Activated CD4-positive, alpha-beta T cell treated with anti-CD3 and anti-CD28 coated beads, Interleukin-10, Interleukin-2, amounts not matched to agents 100 ng/mL and 50 ng/mL, durations not matched to agents 16 hours and 8 hours (primary cell): ENCODE results near the gene IL17F.
"Not testable (repeated sequence)": the region's sequence is repeated elsewhere in the genome, so short reads cannot be mapped to it uniquely, and the experiment has no call there.

ENCODE experiments used
- DNase-seq: peaks from one replicate; pipeline ENCODE4 v3.0.0-alpha.2; 2020

IL17F gene

DNA sequence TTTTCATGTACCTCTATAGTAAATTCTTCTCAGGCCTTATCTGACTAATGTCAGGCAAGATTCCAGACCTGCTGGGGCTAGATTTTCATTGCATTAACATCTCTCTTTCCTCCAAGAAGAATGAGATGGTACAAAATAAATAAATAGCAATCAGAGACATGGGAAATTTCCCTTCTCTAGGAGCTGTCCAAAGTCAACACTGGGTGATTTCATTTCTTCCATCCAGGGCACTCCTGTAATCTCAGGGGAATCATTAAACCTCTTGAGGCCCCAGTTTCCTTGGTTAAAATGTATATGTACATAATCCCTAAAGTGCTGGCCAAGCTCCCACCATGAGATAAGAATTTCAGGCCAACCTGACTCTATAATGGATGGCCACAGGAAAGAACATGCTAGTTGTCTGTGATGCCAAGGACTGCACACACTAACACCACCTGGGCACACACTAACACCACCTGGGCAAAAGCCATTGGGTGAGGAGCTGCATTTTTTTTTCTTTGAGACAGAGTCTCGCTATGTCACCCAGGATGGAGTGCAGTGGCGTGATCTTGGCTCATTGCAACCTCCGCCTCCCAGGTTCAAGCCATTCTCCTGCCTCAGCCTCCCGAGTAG, 912 bp downstream of the IL17F start:
- DNase-seq = no peak

DNA sequence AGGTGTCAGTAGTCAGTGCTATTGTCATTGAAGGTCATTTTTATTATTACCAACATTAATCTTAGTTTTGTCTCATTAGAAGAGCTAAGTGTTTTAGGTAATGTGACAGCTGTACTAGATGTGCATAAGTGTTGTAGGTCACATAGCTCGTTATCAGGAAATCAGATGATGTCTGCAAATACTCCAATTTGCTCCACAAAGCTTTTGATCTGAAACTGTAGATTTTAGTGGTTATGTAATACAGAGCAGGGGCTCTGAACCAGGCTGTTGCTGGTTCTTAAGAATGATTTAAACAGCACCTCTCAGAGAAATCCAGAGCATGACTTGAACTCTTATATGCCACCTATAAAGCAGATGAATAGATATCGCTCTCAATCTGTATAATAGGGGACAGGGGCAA, 2.5 kb downstream of the IL17F start:
- no peak for DNase-seq

GRCh38 chr6:52233975-52234823, 10.1 kb downstream of the IL17F start:
- peak; percentile 82 for DNase-seq

GRCh38 chr6:52233005-52233404, 11.3 kb downstream of the IL17F start:
- no peak for DNase-seq

- DNase-seq = peak; percentile 87
Observed at GRCh38 chr6:52231406-52232127, 12.7 kb downstream of the IL17F start.

DNA sequence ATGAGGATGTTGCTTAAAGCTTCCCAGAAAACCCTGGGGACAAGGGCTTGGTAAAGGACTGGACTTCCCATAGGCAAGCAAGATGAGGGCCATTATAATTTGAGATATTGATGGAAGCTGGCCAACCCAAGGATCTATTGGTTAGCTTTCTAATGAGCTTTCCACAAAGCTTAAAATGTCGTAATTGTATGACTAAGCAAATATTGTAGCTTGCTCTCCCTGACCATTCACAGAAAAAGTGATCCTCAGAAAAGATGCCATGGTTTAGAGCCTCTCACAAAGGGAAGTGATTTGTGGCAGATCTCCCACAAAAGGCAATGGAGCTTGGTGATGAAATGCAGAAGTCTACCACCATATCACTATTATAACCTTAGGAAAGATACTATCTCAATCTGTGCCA, 13.6 kb downstream of the IL17F start:
- no peak for DNase-seq

DNA sequence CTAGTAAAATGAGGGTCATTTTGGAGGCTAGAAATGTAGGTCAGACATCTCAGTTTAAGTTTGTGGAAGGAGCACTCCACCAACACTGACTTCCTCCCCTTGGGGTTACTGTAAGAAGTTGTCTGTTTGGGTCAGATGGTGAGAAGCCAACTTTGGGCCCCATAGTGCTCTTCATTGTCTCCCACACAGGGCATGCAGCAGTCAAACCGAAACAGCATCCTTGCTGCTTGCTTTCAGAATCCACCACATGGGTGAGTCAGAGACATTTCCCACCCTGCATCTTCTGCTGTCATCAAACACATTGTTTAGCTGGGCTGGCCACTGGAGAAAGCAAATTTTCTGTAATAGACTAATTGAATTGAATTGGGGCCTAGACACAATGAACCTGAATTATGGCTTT, 16.8 kb downstream of the IL17F start:
- DNase-seq = peak; percentile 97

DNA sequence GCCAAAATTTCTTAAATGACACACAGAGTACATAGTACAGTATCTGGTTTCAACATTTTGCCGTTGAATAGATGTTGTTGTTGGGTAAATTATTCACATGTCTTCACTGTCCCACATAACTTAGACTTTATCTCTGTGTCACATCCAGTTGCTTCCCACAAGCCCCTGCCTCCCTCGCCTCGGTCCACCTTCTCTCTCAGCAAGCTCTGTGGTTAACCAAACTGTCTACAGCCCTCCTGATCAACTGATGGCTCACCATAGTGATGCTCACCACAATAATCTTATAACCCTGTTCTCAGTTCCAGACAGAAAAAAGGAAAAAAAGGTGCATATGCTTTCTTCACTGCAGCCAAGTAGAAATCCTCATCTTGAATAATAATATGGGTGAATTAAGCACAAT, 23.0 kb downstream of the IL17F start:
- DNase-seq = peak; percentile 73

DNA sequence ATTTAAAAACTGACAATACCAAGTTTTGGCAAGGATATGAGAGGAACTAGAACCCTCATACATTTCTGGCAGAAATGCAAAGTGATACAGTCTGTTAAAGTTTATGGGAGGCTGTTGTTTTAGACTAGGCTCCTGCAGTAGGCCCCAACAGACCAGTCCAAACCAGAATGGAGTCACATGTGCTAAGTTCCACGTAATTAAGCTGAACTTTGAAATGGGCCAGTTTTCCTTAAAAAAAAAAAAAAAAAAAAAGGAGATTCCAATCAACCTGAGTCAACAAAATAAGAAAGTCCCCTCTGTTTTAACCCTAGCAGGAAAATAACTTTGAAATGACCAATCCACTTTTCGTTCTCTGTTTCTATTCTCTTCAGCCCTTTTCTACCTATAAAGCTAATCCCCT, 26.5 kb downstream of the IL17F start:
- DNase-seq = no peak

GRCh38 chr6:52216932-52217575, 27.2 kb downstream of the IL17F start:
- no peak for DNase-seq

DNA sequence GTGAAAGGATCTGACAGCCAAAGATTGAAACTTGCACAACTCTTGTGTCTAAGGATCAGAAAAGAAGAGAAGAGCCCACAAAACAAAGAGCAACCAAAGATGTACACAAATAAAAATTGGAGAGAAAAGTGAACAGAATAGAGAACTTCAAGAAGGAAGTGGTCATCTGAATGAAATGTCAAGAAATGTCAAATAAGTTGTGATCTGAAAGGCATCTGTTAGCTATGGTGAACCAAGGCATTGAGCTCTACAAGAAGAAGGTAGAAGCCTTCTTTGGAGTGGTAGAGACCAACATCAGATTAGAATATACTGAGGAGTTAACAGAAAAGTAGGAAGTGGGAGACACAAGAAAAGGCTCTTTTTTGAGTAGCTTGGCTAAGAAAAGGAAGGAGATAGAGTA, 28.5 kb downstream of the IL17F start:
- no peak for DNase-seq

GRCh38 chr6:52213127-52213526, 31.2 kb downstream of the IL17F start:
- DNase-seq = peak; percentile 51

- DNase-seq = peak; percentile 55
Observed at GRCh38 chr6:52210227-52210626, 34.1 kb downstream of the IL17F start.

GRCh38 chr6:52209770-52210169, 34.5 kb downstream of the IL17F start:
- peak; percentile 71 for DNase-seq

- DNase-seq = no peak
Observed at GRCh38 chr6:52208612-52209011, 35.7 kb downstream of the IL17F start.

- no peak for DNase-seq
Observed at GRCh38 chr6:52207066-52207465, 37.2 kb downstream of the IL17F start.

DNA sequence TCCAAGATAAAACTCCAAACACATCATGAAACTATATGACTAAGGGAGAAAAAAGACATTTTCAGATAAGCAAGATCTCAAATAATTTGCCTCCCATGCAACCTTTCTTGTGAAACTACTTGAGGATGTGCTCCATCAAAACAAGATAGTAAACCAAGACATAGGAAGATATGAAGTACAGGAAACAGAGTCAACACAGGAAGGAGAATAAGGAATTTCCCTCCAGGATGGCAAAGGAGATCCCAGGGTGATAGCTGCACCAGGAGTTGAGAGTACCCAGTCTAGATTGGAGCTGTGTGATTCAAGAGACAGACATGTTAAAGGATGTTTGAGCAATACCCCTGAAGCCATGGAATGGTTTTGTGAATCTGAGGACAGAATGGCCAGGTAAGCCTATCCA, 42.8 kb downstream of the IL17F start:
- DNase-seq = no peak

DNA sequence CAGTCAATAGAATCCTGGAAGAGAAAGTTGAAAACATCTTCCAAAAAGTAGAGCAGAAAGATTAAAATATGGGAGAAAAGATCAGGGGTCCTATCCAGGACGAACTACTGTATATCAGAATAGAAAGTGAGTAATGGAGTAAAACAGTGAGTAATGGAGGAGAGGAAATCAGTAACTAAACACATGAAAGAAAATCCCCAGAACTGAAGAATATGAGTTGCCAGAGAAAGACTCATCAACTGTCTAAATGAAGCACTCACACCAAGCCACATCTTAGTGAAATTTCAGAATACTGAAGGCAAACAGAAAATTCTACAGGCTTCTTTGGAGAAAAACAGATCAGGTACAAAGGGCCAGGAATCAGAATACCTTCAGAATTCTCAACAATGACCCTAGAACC, 43.3 kb downstream of the IL17F start:
- peak; percentile 41 for DNase-seq

DNA sequence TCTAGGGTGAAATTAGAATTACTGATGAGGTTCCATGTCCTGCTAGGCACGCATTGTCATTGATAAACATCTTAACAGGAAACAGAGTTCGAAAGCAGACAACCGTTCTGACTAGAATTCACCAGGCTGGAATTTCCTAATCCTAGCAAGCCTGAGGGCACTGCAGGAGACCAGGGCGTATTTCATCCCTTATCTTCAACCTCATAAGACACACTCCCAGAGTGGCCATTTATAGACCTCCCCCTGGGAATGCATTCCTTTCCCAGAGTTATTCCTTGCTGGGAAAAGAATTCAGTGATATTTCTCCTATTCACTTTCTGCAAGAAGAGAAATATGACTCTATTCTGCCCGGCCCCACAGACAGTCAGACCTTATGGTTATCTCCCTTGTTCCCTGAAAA, 44.2 kb downstream of the IL17F start:
- not testable (repeated sequence) for DNase-seq

GRCh38 chr6:52195886-52196285, 48.4 kb downstream of the IL17F start:
- no peak for DNase-seq

DNA sequence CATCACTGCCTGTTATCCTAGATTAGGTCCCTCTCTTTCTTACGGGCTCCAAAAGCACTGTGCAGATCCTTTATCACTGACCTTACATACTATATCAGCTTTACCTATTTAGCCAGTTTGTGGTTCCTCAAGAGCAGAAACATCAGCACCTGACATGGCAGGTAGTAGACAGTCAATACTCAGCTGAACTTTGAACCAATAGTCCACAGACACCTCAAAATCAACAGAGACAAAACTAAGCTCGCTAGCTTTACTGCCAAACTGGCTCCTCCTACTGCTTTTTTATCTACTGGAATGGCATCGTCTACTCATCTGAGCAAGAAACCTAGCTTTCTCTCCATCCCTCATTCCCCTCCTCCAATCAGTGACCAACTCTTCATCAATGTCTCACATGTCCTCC, 52.5 kb downstream of the IL17F start:
- DNase-seq = no peak

DNA sequence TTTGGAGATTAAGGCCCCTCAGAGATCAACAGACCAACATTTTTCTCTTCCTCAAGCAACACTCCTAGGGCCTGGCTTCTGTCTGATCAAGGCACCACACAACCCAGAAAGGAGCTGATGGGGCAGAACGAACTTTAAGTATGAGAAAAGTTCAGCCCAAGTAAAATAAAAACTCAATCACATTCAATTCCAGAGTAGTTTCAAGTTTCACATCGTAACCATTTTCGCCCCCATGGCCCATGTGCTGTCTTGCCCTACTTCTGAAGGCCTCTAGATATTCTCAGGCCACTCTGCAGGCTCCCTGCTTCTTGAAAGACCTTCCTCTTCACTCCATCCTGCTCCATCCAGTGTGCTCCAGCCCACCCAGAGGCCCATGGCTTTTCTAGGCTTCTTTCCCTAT, 53.9 kb downstream of the IL17F start:
- peak; percentile 39 for DNase-seq

GRCh38 chr6:52189974-52190373, 54.3 kb downstream of the IL17F start:
- DNase-seq = no peak
